ENCODE measurements around the gene ASIC3.
"Not testable (repeated sequence)": the region's sequence is repeated elsewhere in the genome, so short reads cannot be mapped to it uniquely, and the experiment has no call there.

The ASIC3 gene

DNA sequence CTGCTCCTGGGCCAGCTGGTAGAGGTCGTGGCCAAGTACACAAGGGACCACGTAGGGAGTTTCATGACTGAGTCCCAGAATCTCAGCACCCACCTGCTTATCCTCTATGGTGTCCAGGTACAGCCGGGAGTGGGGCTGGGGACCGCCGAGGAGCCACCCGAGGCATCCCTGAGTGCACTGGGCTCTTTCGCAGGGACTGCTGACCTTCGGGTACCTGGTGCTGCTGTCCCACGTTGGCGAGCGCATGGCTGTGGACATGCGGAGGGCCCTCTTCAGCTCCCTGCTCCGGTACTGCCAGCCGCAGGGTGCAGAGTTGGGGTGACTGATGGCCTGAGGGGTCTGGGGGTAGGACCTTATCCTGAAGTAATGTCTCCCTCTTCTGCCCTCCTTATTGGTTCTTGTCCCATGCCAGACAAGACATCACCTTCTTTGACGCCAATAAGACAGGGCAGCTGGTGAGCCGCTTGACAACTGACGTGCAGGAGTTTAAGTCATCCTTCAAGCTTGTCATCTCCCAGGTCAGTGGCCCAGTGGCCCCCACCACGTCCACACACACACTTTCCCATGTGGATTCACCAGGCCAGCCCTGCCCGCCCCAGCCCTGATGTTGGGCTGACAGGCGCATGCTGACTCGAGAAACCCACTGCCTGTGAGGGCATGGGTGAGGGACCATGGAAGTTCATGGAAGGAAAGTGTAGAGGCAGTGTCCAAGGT is 13.9 kb upstream of the ASIC3 start:
- DNase-seq, result no peak

DNA sequence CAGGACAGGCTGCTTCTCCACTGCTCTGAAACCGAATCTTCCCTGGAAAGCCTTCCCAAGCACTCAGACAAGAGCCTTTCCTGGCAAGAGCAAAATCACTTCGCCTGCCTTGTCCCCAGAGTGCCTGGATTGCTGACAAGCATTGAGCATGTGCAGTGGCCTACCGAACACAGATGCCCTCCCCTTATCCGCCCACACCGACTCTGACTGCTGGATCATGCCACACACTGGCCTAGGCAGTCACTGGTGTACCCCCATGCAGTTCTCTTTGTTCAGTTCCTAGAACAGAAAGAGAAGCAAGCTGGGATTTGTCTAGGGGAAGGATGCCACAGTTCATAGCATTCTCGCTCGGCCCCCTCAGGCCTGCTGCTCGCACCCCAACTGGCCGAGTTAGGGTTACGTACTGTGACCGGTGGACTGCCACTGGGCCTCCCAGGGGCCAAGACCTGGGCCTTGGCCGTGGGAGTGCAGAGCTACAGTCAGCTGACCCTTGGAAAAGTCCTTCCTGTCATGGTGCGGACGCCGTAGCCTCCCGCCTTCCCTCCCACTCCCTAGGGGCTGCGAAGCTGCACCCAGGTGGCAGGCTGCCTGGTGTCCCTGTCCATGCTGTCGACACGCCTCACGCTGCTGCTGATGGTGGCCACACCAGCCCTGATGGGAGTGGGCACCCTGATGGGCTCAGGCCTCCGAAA is 13.2 kb upstream of the ASIC3 start:
- DNase-seq, result no peak

DNA sequence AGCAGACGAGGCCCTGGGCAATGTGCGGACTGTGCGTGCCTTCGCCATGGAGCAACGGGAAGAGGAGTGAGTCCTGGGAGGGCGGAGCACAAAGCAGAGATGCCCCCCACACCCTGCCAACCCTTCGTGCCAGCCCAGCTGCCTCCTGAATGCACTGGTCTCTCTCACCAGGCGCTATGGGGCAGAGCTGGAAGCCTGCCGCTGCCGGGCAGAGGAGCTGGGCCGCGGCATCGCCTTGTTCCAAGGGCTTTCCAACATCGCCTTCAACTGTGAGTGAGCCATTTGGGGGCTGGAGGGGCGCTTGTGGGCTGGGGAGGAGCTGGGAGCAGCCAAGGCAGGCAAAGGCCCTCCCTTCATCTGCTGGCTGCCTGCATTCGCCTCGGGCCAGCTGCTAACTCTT is 12.4 kb upstream of the ASIC3 start:
- DNase-seq, result no peak

DNA sequence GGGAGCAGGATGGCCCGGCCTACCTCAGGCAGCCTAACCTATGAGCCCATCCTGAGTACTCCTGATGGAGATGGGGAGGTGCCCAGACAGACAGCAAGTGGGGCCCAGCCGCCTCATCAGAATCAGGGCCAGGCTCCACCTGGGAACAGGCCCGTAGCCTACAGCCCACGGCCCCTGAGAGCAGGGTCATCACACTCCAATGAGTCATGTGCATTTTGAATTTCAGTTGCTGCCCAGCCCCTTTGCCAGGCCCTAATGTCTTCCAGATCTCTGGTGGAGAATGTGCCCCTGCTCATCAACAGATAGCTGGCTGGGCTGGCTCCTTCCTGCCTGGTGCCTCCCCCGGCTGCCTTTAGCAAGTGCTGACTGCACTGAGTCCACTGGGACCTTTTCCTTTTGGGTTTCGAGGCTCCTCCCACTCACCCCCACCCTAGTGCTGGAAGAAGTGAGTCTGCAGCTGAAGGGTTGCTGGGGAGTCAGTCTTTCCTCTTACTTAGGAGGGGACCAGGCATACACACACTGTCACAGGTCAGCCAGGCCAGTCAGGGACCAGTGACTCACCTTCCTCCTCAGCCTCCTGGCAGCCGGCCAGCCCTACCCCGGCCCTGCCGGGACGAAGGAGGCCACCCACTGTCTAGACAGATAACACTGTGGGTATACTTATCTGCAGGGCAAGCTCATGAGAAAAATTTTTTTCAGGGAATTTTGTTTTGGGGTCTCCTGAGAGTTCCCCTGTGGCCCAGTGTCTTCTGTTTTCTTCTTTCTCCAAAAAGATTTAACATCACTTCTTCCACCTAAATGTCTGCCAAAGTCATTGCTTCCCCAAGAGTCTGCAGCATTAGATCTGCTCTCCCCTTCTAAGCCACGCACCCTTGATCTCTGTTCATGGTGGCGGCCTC is 9.1 kb upstream of the ASIC3 start:
- no peak for DNase-seq

DNA sequence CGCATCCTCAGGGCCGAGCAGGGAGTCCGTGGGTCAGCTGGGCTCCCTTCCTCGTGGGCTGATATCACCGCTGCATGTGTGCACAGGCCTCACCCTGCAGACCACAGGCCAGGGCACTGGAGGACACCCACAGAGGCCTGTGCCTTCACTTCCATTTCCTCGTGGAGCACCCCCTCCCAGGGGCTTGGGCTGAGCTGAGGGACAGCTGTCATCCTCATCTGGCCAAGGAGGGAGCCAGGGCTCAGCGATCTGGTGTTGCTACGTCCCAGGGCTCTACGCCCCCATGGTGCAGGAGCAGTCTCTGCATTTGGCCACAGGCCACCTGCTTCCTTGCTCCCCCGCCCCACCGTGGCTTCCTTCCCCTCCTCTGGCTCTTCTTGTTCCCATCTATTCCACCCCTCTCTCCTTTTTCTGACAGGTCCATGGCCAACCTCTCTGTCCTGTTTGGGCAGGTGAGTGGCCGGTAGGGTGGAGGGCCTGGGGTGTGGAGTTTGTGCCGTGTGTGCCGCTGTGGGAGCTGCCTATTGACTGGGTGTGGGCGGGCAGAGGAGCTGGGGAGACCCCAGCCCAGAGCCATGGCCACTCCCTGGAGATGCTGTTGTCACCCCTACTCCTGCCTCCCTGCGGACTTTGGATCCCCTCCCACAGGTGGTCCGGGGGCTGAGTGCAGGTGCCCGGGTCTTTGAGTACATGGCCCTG is 8.3 kb upstream of the ASIC3 start:
- no peak for DNase-seq

DNA sequence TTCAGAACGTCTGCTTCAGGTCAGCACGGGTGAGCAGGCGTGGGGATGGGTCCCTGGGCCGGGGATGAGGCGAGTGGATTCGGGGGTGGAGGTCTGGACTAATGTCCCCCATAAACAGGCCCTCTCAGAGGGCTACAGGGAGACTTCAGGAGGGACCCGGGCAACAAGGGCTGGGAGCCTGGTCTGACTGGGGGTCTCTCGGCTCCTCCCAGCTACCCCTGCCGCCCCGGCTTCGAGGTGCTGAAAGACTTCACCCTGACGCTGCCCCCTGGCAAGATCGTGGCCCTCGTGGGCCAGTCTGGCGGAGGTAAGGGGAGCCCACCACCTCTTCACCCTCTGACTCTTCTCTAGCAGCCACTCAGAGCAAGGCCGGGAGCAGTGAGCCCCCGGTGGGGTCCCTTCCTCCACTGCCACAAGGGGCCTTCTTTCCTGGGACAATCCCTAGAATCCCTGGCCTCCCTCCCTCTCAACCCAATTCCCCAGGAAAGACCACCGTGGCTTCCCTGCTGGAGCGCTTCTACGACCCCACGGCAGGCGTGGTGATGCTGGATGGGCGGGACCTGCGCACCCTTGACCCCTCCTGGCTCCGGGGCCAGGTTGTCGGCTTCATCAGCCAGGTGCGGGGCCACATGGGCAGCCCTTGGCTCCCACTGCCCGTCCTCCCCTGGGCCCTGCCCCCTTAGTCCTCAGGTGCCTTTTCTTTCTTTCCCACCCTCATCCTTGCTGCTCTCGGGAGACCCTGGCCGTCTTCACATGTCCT is 7.5 kb upstream of the ASIC3 start:
- DNase-seq, result no peak

DNA sequence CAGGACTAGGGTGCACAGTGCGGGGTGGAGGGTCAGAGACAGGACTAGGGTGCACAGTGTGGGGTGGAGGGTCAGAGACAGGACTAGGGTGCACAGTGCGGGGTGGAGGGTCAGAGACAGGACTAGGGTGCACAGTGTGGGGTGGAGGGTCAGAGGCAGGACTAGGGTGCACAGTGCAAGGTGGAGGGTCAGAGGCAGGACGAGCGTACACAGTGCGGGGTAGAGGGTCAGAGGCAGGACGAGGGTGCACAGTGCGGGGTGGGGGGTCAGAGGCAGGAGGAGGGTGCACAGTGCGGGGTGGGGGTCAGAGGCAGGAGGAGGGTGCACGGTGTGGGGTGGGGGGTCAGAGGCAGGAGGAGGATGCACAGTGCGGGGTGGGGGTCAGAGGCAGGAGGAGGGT is 4.9 kb upstream of the ASIC3 start:
- DNase-seq, result not testable (repeated sequence)

DNA sequence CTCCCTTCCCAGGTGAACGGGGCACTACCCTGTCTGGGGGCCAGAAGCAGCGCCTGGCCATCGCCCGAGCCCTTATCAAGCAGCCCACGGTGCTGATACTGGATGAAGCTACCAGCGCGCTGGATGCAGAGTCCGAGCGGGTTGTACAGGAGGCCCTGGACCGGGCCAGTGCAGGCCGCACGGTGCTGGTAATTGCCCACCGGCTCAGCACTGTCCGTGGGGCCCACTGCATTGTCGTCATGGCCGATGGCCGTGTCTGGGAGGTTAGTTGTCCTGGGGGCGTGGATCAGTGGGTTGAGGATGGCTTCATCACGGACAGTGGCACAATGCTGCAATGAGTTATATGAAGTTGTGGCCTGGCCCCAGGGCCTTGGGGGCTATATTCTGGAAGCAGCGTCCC is 4.4 kb upstream of the ASIC3 start:
- DNase-seq, result no peak

DNA sequence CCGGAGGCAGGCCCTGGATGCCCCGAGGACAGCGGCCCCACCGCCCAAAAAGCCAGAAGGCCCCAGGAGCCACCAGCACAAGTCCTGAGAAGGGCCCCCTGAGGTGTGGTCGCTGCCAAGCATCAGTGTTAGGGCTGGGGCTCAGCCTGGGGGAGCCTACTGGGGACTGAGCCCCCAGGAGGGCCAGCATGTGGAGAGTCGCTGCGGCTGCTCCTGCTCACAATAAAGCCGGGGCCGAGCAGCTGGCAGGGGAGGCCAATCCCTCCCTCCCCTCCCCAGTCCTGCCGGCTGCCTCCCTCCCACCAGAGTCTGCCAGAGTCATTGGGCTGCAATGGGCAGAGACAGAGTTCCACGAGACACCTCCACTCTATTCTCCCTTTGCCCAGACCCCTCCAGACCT is 3.1 kb upstream of the ASIC3 start:
- DNase-seq, result no peak

DNA sequence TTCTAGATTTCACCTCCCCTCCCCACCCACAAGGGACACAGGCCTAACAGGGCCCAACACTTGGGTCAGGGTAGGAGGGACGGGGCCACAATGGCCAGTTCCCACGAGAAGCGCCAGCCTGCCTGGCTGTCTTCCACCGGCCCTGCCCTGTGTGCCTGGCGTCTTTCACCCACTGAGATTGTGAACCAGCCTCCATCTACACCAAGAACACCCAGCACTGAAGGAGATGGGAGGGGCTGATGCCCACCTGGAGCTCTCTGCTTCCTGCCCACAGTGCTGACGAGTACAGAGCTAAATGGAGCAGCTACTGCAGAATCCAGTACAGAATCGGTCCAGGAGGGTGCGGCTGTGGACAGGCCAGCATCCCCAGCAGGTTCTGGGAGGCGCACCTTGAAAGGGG is 2.4 kb upstream of the ASIC3 start:
- no peak for DNase-seq

DNA sequence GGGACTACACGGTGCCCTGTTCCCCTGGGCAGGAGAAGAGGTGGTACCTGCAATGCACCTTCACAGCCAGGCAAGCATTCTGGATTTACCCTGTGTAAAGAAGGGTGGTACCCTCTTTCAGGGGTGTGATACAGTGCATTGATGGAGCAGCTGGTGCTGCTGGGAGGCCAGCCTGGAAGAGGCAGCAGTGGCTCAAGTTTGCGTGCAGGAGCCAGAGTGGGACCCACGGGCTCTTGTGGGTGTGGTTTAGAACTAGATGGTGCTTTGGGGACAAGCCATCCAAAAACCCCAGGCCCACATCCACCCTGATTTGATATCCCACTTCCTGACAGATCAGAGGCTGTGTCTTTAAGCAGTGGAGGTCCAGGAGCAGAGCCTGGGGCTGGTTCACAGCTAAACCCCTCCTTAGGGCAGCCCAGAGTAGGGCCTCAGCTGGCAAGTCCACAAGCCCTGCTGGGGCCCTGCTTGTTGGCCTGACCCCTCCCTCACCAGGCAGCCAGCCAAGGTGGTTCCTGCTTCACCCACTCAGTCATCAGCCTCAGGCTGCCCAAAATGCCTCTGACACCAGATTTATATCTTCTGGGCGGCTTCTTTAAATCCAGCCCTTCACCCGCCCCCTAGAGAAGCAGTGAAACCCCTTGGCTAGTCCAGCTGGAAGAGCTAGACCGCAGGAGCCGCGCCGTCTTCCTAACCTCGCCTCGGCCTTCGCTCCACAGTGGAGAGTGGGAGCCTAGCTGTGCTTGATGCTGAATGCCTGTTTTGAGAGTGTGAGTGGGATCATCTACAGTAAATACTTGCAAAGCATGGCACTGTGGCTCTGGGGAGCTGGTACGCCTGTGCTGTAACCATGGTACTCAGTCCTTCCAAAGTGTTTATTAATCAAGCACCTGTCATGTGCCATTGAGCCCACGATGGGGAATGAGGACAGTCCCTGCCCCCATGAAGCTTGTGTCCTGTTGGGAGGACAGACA is 1.4 kb upstream of the ASIC3 start:
- no peak for DNase-seq

DNA sequence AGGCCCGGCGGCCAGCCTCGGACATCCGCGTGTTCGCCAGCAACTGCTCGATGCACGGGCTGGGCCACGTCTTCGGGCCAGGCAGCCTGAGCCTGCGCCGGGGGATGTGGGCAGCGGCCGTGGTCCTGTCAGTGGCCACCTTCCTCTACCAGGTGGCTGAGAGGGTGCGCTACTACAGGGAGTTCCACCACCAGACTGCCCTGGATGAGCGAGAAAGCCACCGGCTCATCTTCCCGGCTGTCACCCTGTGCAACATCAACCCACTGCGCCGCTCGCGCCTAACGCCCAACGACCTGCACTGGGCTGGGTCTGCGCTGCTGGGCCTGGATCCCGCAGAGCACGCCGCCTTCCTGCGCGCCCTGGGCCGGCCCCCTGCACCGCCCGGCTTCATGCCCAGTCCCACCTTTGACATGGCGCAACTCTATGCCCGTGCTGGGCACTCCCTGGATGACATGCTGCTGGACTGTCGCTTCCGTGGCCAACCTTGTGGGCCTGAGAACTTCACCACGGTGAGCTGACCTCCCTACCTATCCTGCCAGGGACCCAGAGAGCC is 656 bp downstream of the ASIC3 start:
- DNase-seq, result no peak

DNA sequence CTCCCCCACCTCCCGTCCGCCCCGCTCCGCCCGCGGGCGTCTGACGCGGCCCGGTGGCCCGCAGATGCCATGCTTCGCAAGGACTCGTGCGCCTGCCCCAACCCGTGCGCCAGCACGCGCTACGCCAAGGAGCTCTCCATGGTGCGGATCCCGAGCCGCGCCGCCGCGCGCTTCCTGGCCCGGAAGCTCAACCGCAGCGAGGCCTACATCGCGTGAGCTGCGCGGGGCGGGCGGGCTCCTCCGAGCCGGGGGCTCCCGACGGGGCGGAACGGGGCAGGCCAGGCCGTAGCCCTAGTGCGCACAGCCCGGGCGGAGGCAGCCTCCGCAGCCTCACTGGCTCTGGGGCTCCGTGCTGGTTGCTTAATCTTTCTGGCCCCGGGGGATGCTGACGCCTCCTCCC is 2.8 kb downstream of the ASIC3 start:
- DNase-seq, result no peak

DNA sequence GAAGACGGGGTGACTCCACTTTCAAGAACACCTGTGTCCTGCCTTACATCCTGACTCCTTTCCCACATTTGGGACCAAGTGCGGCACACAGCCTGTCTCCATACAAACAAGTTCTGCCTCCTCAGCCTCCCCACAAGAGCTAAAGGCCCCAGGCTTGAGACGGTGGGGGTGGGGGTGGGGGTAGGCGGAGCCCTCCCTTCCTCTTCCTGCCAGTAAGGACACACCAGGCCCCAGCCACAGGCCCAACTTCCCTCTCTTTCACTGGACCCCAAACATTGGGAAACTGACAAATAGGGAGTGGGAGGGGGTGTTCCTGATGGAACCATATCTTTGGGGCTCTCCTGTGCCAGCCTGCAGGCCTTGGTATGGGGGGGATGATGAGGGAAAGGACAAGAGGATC is 4.8 kb downstream of the ASIC3 start:
- no peak for DNase-seq

DNA sequence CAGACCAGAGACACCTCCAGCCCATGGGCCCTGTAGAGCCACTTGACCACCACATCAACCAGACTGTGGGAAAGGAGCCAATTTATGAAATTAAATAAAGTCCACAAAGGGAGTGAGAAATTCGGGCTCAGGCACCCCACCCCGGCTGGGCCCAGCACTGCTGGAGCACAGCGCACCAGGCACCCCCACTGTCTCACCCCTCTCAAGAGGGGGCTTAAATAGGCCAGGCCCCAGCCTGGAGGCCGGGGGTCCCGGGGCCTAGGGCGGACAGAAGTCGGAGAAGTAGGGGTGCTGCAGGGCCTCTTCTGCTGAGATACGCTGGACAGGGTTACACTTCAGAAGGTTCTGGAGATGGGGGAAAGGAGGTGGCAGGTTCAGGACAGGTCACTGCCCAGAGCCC is 5.4 kb downstream of the ASIC3 start:
- no peak for DNase-seq

DNA sequence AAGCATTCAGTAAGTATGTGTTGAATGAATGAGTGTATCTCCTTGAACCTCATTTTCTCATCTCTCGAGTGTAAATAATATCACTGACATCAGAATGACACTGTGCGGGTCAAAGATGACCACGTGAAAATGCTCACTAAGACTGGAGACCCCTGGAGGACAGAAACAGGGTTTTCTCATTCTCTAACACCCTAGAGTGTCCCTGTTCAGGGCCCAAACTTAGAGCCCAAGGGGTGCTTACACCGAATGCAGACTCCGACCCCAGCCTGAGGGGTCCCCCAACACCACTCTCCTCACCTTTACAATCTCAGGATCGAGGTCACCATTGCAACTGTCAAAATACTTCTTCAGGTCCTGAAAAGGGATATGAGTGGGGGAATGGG is 7.9 kb downstream of the ASIC3 start:
- DNase-seq, result no peak

DNA sequence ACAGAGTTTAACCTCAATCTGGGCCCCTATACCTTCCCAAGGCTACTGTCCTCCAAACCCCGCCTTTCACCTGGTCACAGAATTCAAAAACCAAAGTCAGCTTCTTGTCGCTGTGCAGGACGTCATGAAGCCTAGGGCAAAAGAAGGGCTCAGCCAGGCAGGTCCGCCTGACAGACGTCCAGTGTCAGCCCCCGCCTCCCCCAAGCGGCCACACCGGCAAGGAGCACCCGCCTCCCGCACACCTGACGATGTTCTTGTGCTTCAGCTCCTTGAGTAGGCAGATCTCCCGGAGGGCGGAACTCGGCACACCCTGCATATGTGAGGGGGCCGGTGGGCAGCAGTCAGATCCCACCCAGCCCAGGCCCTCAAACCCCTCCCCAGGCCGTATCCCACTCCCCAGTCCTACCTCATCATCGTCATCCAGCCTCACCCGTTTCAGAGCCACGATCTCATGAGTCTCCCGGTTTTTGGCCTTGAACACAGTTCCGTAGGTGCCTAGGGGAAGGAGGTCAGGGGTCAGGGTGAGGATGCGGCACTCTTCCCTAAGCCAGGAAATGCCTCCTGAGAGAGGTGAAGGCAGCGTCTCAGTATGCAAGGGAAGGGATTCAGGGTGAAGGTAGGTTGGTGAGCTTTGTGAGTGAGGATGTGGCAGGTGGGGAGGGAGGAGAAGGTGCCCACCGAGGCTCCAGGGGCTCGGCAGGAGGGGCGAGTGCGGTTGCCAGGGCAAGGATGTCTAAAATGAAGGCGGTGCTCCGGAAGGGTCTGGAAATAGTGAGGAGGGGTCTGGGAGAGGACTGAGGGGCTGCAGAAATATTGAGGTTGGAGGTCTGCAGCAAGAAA is 8.6 kb downstream of the ASIC3 start:
- no peak for DNase-seq

DNA sequence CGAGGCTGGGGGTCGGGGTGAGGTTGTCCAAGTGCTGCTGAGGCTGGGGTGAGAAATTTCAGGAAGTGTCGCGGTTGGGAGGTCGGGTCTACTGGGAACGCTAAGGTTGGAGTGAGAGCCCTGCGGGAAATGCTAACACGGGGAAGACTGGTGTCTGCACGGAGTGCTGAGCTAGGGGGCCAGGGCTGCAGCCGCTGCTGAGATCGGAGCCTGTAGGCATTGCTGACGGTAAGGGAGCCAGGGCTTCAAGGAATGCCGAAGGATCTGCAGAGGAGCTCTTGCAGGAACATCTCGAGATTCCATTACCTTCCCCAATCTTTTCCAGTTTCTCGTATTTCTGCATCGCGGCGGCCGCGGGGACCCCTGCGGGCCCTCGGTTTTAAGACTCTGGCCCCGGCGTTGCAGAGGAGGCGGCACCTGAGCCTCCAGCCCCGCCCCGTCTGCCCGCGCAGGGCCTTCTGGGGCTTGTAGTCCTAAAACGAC is 9.2 kb downstream of the ASIC3 start, which contains the start of gene CDK5:
Gene CDK5 (minus strand): TSS at position 392 of the 483 bp plus-strand sequence. CDS start 49 bp downstream, at position 343.
- no peak for DNase-seq

DNA sequence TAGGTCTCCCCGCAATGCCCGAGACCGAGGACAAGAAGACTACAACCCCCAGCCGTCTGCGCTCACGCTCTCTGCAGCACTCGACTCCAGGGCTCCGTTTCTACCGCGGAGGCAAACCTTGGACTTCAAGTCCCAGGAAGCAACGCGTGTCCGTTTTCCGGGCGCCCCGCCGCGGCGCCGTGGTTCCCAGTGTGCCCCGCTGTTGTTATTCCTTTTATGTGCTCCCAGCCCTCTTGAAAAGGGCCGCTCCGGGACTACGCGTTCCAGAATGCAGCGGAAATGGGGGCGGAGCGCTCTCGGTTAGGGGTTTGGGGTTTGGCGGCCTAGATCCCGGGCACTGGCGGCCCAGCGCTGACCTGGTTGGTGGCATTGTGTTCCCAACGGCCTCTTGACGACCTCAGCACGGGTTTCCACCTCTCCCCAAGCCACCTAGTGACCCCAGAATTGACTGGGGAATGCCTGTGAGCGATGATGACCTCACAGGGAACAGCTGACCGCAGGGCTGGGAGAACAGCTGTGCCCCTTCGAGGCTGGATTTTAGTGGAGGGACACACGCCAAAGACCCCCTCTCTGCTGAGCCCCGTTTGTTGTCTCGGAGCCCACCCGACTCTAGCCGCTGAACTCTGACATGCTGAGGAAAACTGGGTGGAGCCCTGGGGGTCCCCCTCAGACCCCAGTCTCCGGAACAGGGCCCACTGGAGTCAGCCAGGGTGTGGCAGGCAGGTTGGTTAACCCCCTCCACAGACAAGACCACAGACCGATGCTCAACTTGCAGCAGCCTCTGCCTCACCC is 9.9 kb downstream of the ASIC3 start:
- DNase-seq, result peak; percentile 95

Data from NCI-H510A (cell line).